B cell (primary cell): ENCODE data around the gene CRYBG2. TPM values are rescaled to one million over a fixed set of nuclear protein-coding genes. Genes with fewer than 3 reads are reported as not detected.
A peak's percentile ranks its signal among the peaks of the same experiment; 100 is the strongest.

ENCODE experiments used
- ATAC-seq: fragments of 200-7000 bp; cut with Tn5 transposase; one replicate; pipeline ENCODE4 v1.10.0; 2021; ENCODE audit warnings: low read depth, mild to moderate bottlenecking, moderate number of reproducible peaks, moderate library complexity
- CTCF ChIA-PET: fragments of 350-600 bp; sonication (Branson Sonifier 250); formaldehyde crosslinking; loops from one replicate; lab custom pipeline; 2021; ENCODE audit warnings: antibody characterized with exemption, inconsistent platforms; lab: Charles Lee
- POLR2A ChIA-PET: fragments of 350-600 bp; sonication (Branson Sonifier 250); formaldehyde crosslinking; loops from one replicate; lab custom pipeline; 2021; ENCODE audit warnings: antibody characterized with exemption; lab: Charles Lee
- DNase-seq: peaks from one replicate; pipeline ENCODE4 v3.0.0; 2013
- H2AFZ ChIP-seq: 2 replicates; pipeline ENCODE4 v1.6.1; 2012; ENCODE audit warnings: mild to moderate bottlenecking, low read depth, low read length; ENCODE audit not compliant: insufficient read depth, poor library complexity, severe bottlenecking
- H3K27ac ChIP-seq, 2 donors: 1 replicate in 1 of 2; 2 replicates in 1 of 2; pipeline ENCODE4 v1.5.1; 2012 to 2013; ENCODE audit warnings: low read length in 2 of 2, mild to moderate bottlenecking in 2 of 2, moderate library complexity in 1 of 2
- H3K27me3 ChIP-seq, 4 experiments: fragments of 200-600 bp in 1 of 4; sonication (generic) in 1 of 4; replicated peaks in 1 of 4; 1 replicate in 2 of 4; 2 replicates in 2 of 4; pipeline versions ENCODE4 v1.6.1 to v1.7.0; 2013 to 2016; ENCODE audit warnings: low read length in 3 of 4, mild to moderate bottlenecking in 2 of 4, mixed read lengths in 1 of 4, moderate library complexity in 1 of 4; ENCODE audit not compliant: insufficient read depth in 4 of 4, control insufficient read depth in 3 of 4; ENCODE audit errors: control extremely low read depth in 1 of 4
- H3K36me3 ChIP-seq, 2 experiments: replicated peaks in 1 of 2; 1 replicate in 1 of 2; 2 replicates in 1 of 2; pipeline versions ENCODE4 v1.6.1 to v1.7.1; 2013; ENCODE audit warnings: low read length in 1 of 2; ENCODE audit not compliant: insufficient read depth in 2 of 2, control insufficient read depth in 1 of 2; ENCODE audit errors: control extremely low read depth in 1 of 2, extremely low read depth in 1 of 2
- H3K4me1 ChIP-seq, 2 donors: fragments of 200-600 bp in 1 of 2; sonication (generic) in 1 of 2; 1 replicate in 1 of 2; 2 replicates in 1 of 2; pipeline versions ENCODE4 v1.5.1 to v1.6.1; 2013 to 2017; ENCODE audit warnings: low read length in 2 of 2; ENCODE audit not compliant: control insufficient read depth in 2 of 2, insufficient read depth in 2 of 2
- H3K4me2 ChIP-seq: replicated peaks from 2 replicates; pipeline ENCODE3; 2012; ENCODE audit warnings: mild to moderate bottlenecking, low read depth, low read length; ENCODE audit not compliant: poor library complexity, severe bottlenecking
- H3K4me3 ChIP-seq, 5 experiments: fragments of 200-600 bp in 1 of 5; sonication (generic) in 1 of 5; 1 replicate in 3 of 5; 2 replicates in 2 of 5; pipeline versions ENCODE4 v1.5.1 to v1.7.0; 2011 to 2016; ENCODE audit warnings: low read length in 4 of 5, mild to moderate bottlenecking in 4 of 5, low read depth in 2 of 5, control low read depth in 1 of 5, moderate library complexity in 1 of 5; ENCODE audit not compliant: insufficient read depth in 1 of 5; ENCODE audit errors: control extremely low read depth in 1 of 5, extremely low read depth in 1 of 5
- H3K79me2 ChIP-seq: fragments of 200-600 bp; sonication (generic); one replicate; pipeline ENCODE4 v1.6.0; 2016; ENCODE audit warnings: low read length; ENCODE audit not compliant: control insufficient read depth, insufficient read depth
- H3K9ac ChIP-seq: fragments of 200-600 bp; sonication (generic); 2 replicates; pipeline ENCODE4 v1.6.1; 2017; ENCODE audit warnings: mild to moderate bottlenecking, low read length, moderate library complexity
- H3K9me3 ChIP-seq, 3 donors: one replicate each; pipeline versions ENCODE4 v1.6.1 to v1.7.1; 2013; ENCODE audit warnings: low read length in 2 of 3; ENCODE audit not compliant: control insufficient read depth in 2 of 3, insufficient read depth in 1 of 3; ENCODE audit errors: control extremely low read depth in 1 of 3
- H4K20me1 ChIP-seq: 2 replicates; pipeline ENCODE4 v1.6.0; 2012; ENCODE audit warnings: mild to moderate bottlenecking, low read length; ENCODE audit not compliant: insufficient read depth, control insufficient read depth, poor library complexity, severe bottlenecking
- H3K27ac Mint-ChIP-seq: one replicate; pipeline ENCODE4 v1.8.0; 2021; ENCODE audit warnings: mixed read lengths
- H3K27me3 Mint-ChIP-seq: one replicate; pipeline ENCODE4 v1.8.0; 2021; ENCODE audit warnings: mixed read lengths
- H3K4me1 Mint-ChIP-seq: one replicate; pipeline ENCODE4 v1.8.0; 2021; ENCODE audit warnings: mixed read lengths
- H3K4me3 Mint-ChIP-seq: one replicate; pipeline ENCODE4 v1.8.0; 2021; ENCODE audit warnings: mixed read lengths
- H3K9me3 Mint-ChIP-seq: one replicate; pipeline ENCODE4 v1.8.0; 2022; ENCODE audit warnings: mixed read lengths; ENCODE audit not compliant: insufficient read depth
- EZH2 ChIP-seq: IDR thresholded peaks from 2 replicates; pipeline ENCODE4 v1.6.1; 2012; ENCODE audit warnings: borderline replicate concordance, low read depth, mild to moderate bottlenecking, moderate library complexity, low read length; ENCODE audit not compliant: insufficient read depth, poor library complexity, severe bottlenecking
- WGBS: methylation state at CpG from one replicate; pipeline ENCODE4 v1.1.5; 2013; ENCODE audit warnings: missing lambda C conversion rate; ENCODE audit not compliant: insufficient coverage; 5-methylcytosine and 5-hydroxymethylcytosine counted together
- intact Hi-C: fragments of 100-400 bp; cut with micrococcal nuclease; formaldehyde crosslinking; loops from one replicate; pipeline ENCODE4 v1.10.0; 2022
- polyA plus RNA-seq: library from polyadenylated mRNA; depleted of rRNA; stranded (reverse); fragments of >200 nt; gene quantifications from 2 replicates; pipeline ENCODE4 v1.2.3, GENCODE V29; 2012
- total RNA-seq, 2 donors: library from RNA; stranded (reverse); fragments of 120-200 nt in 1 of 2; gene quantifications; 1 replicate in 1 of 2; 2 replicates in 1 of 2; pipeline versions ENCODE4 v1.2.3 to v1.2.4, GENCODE V29; 2013 to 2022
- TF ChIP-seq, protein P1 (sequence below): fragments of 200-600 bp; IDR thresholded peaks from one replicate; pipeline ENCODE4 v1.8.0; 2022; ENCODE audit warnings: antibody characterized with exemption, mild to moderate bottlenecking

CRYBG2 gene
- total and polyA plus RNA-seq, 2 donors (not counting 1 experiment from before 2014, with no cell fraction given): 3.3 to 5.3 TPM

DNA sequence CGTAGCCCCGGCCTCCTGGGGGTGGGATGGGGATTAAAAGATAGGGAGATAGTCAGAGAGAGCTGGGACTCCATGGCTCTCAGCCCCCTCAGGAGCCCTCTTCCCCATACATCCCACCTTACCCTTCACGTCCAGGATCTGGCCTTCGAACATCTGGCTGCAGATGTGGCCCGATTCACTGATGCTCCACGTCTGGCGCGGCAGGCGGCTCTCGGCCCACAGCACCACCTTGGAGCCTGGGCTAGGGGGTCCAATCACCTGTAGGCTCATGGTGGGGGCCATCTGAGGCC lies 31.9 kb downstream of the CRYBG2 start:
- TF ChIP-seq, protein P1, sequence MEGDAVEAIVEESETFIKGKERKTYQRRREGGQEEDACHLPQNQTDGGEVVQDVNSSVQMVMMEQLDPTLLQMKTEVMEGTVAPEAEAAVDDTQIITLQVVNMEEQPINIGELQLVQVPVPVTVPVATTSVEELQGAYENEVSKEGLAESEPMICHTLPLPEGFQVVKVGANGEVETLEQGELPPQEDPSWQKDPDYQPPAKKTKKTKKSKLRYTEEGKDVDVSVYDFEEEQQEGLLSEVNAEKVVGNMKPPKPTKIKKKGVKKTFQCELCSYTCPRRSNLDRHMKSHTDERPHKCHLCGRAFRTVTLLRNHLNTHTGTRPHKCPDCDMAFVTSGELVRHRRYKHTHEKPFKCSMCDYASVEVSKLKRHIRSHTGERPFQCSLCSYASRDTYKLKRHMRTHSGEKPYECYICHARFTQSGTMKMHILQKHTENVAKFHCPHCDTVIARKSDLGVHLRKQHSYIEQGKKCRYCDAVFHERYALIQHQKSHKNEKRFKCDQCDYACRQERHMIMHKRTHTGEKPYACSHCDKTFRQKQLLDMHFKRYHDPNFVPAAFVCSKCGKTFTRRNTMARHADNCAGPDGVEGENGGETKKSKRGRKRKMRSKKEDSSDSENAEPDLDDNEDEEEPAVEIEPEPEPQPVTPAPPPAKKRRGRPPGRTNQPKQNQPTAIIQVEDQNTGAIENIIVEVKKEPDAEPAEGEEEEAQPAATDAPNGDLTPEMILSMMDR: no peak
- TF ChIP-seq EZH2: no peak
- WGBS: 89% methylated on average over 8 of the region's 10 CpGs
- intact Hi-C loops: no loop called here
- Histone ChIP-seq H3K79me2 (peaks cover 50% of the 10 kb centered on the region), H3K4me2 (peak overlapping the region; percentile 73), H3K27ac (peak overlapping the region in 1 of 2 donors; percentile 75), H3K9me3 (no peaks in the 10 kb centered on the region), H3K4me1 (peaks cover 38% of the 10 kb centered on the region in 2 donors), H4K20me1 (peaks cover 67% of the 10 kb centered on the region), H3K36me3 (peaks cover 0 to 59% of the 10 kb centered on the region in 2 experiments), H3K9ac (peak overlapping the region; percentile 20), H3K4me3 (no peak overlapping the region), H2AFZ (no peak overlapping the region), H3K27me3 (no peaks in the 10 kb centered on the region)
- no peak for DNase-seq
- H3K27ac Mint-ChIP-seq: peak overlapping the region; percentile 99
- CTCF ChIA-PET: interaction anchor here (0.6 to 30.0 kb wide), 27 partner anchors 9 to 695 kb away, joined by 3 to 1400 read pairs (median 4); partner anchors contain the start of genes CEP85, DHDDS, SH3BGRL3 and UBXN11
- no peak overlapping the region for H3K4me3 Mint-ChIP-seq
- H3K9me3 Mint-ChIP-seq: no peaks in the 10 kb centered on the region
- POLR2A ChIA-PET: interaction anchor here (0.6 to 15.2 kb wide), 13 partner anchors 10 to 881 kb away, joined by 3 to 1239 read pairs (median 4); partner anchors contain the start of genes CEP85 and SH3BGRL3
- peaks cover 54% of the 10 kb centered on the region for H3K4me1 Mint-ChIP-seq
- no peaks in the 10 kb centered on the region for H3K27me3 Mint-ChIP-seq
- no peak for ATAC-seq

DNA sequence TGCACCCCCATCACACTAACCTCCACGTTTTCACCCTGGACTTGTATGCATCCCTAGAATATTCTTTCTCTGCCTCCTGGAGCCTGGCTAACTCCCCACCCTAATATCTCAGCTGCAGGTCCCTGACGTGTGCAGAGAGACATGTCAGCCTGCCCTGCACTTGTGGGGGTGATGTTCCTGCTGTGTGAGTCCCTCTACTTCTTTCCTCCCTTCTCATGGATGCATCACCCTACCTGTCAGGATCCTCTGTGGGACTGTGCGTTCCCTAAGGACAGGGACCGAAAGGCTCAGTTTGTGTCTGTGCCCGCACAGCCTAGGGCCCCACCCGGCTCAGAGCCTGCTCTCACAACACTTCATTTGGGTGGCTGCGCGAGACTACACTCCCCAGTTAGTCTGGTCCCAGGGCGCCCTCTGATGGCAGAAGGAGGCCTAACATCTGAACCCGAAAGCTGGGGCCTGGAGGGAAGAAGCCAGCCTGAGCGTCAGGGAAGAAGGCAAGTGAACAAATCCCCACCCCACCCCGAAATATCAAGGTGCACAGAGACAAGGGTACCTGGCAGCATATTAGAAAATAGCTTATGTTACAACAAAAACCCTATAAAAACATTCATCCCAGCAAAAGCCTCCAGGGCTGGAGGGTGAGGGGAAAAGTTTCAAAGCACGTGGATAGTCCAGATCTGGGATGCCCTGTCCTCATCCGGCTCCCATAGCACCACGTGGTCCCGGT lies 32.5 kb downstream of the CRYBG2 start:
- no peaks in the 10 kb centered on the region for H3K9me3 Mint-ChIP-seq
- peak overlapping the region in 1 of 2 donors; percentile 75 for H3K27ac ChIP-seq
- H3K27ac Mint-ChIP-seq: peak overlapping the region; percentile 99
- H3K9me3 ChIP-seq: no peaks in the 10 kb centered on the region
- H3K4me1 ChIP-seq: peaks cover 43% of the 10 kb centered on the region in 2 donors
- no peaks in the 10 kb centered on the region for H3K27me3 Mint-ChIP-seq
- peak; percentile 93 for DNase-seq
- no peak for TF ChIP-seq EZH2
- TF ChIP-seq, protein P1: peak; percentile 92
- H3K9ac ChIP-seq: peak overlapping the region; percentile 85
- H3K4me1 Mint-ChIP-seq: peaks cover 57% of the 10 kb centered on the region
- intact Hi-C loops: loop anchor here (1.0 kb wide), 8 partner anchors 15 to 216 kb away; partner anchors contain the start of genes CEP85 and ZNF593
- H3K36me3 ChIP-seq: peaks cover 0 to 59% of the 10 kb centered on the region in 2 experiments
- H2AFZ ChIP-seq: no peak overlapping the region
- peak; percentile 66 for ATAC-seq
- peak overlapping the region; percentile 89 for H3K4me3 Mint-ChIP-seq
- ChIA-PET CTCF (interaction anchor here (0.6 to 30.0 kb wide), 29 partner anchors 9 to 696 kb away, joined by 3 to 1400 read pairs (median 4); partner anchors contain the start of genes CEP85, DHDDS, SH3BGRL3 and UBXN11), POLR2A (interaction anchor here (0.6 to 15.2 kb wide), 14 partner anchors 10 to 881 kb away, joined by 3 to 1239 read pairs (median 4); partner anchors contain the start of genes CEP85 and SH3BGRL3)
- H3K27me3 ChIP-seq: no peaks in the 10 kb centered on the region
- peak overlapping the region in 4 of 5 experiments; percentile 90 to 95 (median 94) for H3K4me3 ChIP-seq
- H3K4me2 ChIP-seq: peak overlapping the region; percentile 73
- WGBS: 6% methylated on average over 6 of the region's 16 CpGs
- H4K20me1 ChIP-seq: peaks cover 67% of the 10 kb centered on the region
- H3K79me2 ChIP-seq: peaks cover 55% of the 10 kb centered on the region
